ENCODE measurements around the gene SLC24A1. TPM values are rescaled to one million over a fixed set of nuclear protein-coding genes. Genes with fewer than 3 reads are reported as not detected.

Gene SLC24A1
- total RNA-seq, 4 donors from 2014 or later, result 2.0 to 12.3 (median 8.8) TPM

- TF ChIP-seq CTCF (IDR thresholded peaks at IDR 0.05), result no peak
- no peak for TF ChIP-seq POLR2A (IDR thresholded peaks at IDR 0.05)
- no peaks in the 10 kb centered on the region for H3K9me3 ChIP-seq
- no peak for DNase-seq
- no peak overlapping the region for H3K27ac ChIP-seq
- H3K4me1 ChIP-seq, result no peaks in the 10 kb centered on the region
- H3K4me3 ChIP-seq, result no peak overlapping the region
- intact Hi-C loops (cut with DNase I; ENCODE audit: low total_unique reads), result no loop called here
- H3K36me3 ChIP-seq, result no peaks in the 10 kb centered on the region
- H3K27me3 ChIP-seq, result no peaks in the 10 kb centered on the region
Observed at GRCh38 chr15:65675551-65675950, 53.8 kb downstream of the SLC24A1 start.

GRCh38 chr15:65676123-65676522 lies 54.4 kb downstream of the SLC24A1 start:
- intact Hi-C loops (cut with DNase I; ENCODE audit: low total_unique reads), result no loop called here
- Histone ChIP-seq H3K4me3 (no peak overlapping the region), H3K27ac (no peak overlapping the region), H3K27me3 (no peaks in the 10 kb centered on the region), H3K9me3 (no peaks in the 10 kb centered on the region), H3K4me1 (no peaks in the 10 kb centered on the region), H3K36me3 (no peaks in the 10 kb centered on the region)
- no peak for DNase-seq
- no peak for TF ChIP-seq CTCF (IDR thresholded peaks at IDR 0.05)
- TF ChIP-seq POLR2A (IDR thresholded peaks at IDR 0.05), result no peak

GRCh38 chr15:65680544-65680943 lies 58.8 kb downstream of the SLC24A1 start:
- DNase-seq, result no peak

GRCh38 chr15:65682404-65682911 lies 60.7 kb downstream of the SLC24A1 start:
- no peaks in the 10 kb centered on the region for H3K27me3 ChIP-seq
- no peaks in the 10 kb centered on the region for H3K9me3 ChIP-seq
- no peak for TF ChIP-seq CTCF (IDR thresholded peaks at IDR 0.05)
- TF ChIP-seq POLR2A (IDR thresholded peaks at IDR 0.05), result no peak
- DNase-seq, result no peak
- intact Hi-C loops (cut with DNase I; ENCODE audit: low total_unique reads), result no loop called here
- no peak overlapping the region for H3K27ac ChIP-seq
- H3K4me1 ChIP-seq, result no peaks in the 10 kb centered on the region
- no peaks in the 10 kb centered on the region for H3K36me3 ChIP-seq
- H3K4me3 ChIP-seq, result no peak overlapping the region

More at GRCh38 chr15:65680544-65680943, 58.8 kb downstream of the SLC24A1 start:
- no peaks in the 10 kb centered on the region for H3K4me1 ChIP-seq
- no peaks in the 10 kb centered on the region for H3K27me3 ChIP-seq
- no peaks in the 10 kb centered on the region for H3K9me3 ChIP-seq
- no peaks in the 10 kb centered on the region for H3K36me3 ChIP-seq
- intact Hi-C loops (cut with DNase I; ENCODE audit: low total_unique reads), result no loop called here
- no peak overlapping the region for H3K27ac ChIP-seq
- TF ChIP-seq CTCF (IDR thresholded peaks at IDR 0.05) (no peak), POLR2A (IDR thresholded peaks at IDR 0.05) (no peak)
- H3K4me3 ChIP-seq, result no peak overlapping the region

GRCh38 chr15:65688462-65688861 lies 66.7 kb downstream of the SLC24A1 start:
- Histone ChIP-seq H3K27ac (no peak overlapping the region), H3K36me3 (no peaks in the 10 kb centered on the region), H3K9me3 (no peaks in the 10 kb centered on the region), H3K4me3 (no peak overlapping the region), H3K4me1 (no peaks in the 10 kb centered on the region), H3K27me3 (no peaks in the 10 kb centered on the region)
- TF ChIP-seq POLR2A (IDR thresholded peaks at IDR 0.05) (no peak), CTCF (IDR thresholded peaks at IDR 0.05) (no peak)
- intact Hi-C loops (cut with DNase I; ENCODE audit: low total_unique reads), result no loop called here
- no peak for DNase-seq
